ENCODE measurements around the gene GP5. TPM values are rescaled to one million over a fixed set of nuclear protein-coding genes. Genes with fewer than 3 reads are reported as not detected.

Gene GP5
- 0.10 TPM for total RNA-seq

- ATAC-seq (no peak), DNase-seq (ENCODE audit: low spot score) (no peak)
Observed at GRCh38 chr3:194399166-194399565, at the start of gene GP5. TSS of gene GP5 (minus strand) at chr3:194399266. CDS start at chr3:194398282, 984 bp downstream.

DNA sequence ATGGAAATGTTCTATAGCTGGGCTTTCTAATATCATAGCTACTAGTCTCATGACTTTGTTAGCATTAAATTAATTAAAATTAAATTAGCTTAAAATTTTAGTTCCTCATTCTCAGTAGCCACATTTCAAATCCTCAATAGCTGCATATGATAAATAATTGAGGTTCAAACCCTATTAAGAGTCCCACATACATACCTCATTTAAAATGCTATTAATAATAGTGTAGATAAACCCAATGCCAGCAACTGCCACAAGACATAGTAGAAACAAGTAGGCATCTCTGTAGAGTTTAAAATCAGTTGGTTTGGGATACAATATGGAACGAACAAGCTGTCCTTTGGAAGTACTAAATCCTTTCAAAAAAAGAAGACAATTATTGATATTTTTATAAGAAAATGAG lies 48.6 kb upstream of the GP5 start:
- DNase-seq (ENCODE audit: low spot score), result no peak
- no peak for ATAC-seq

GRCh38 chr3:194447161-194447560 lies 48.1 kb upstream of the GP5 start:
- ATAC-seq (peak; percentile 51), DNase-seq (ENCODE audit: low spot score) (no peak)

GRCh38 chr3:194446754-194447153 lies 47.7 kb upstream of the GP5 start:
- ATAC-seq, result peak; percentile 86
- DNase-seq (ENCODE audit: low spot score), result no peak

- peak; percentile 19 for ATAC-seq
- DNase-seq (ENCODE audit: low spot score), result no peak
Observed at GRCh38 chr3:194446172-194446571, 47.1 kb upstream of the GP5 start.

GRCh38 chr3:194443901-194444300 lies 44.8 kb upstream of the GP5 start:
- DNase-seq (ENCODE audit: low spot score) (no peak), ATAC-seq (no peak)

GRCh38 chr3:194440756-194441155 lies 41.7 kb upstream of the GP5 start:
- ATAC-seq (no peak), DNase-seq (ENCODE audit: low spot score) (no peak)

DNA sequence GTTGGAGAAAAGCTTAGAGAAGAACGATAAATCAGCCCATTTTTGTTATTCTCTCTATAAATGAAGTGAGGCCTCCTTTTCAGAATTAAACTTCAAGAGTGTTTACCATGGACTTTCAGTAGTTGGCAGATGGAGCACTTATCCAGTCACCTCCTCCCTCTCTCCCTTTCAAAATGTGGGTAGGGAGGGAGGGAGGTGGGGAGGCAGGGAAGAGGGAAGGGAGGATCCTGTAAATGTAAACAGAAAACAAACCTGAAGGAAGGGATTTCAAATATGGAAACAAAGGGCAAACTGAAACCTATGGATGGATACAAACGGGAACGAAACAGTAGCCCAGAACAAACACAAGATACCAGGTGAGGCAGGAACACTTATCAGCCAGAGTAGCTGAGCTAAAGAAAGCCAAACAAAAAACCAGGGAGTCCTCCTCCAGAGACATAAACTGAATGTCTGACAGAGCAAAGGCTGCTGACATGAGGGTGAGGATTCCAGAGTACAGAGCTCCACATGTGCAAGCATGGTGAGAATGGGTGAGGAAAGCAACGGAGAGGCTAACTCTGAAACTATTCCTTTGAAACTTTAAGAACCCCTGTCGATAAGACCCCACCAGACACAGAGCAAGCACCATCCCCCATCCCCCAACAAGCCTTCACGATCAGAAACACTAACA lies 41.0 kb upstream of the GP5 start:
- DNase-seq (ENCODE audit: low spot score), result no peak
- no peak for ATAC-seq

DNA sequence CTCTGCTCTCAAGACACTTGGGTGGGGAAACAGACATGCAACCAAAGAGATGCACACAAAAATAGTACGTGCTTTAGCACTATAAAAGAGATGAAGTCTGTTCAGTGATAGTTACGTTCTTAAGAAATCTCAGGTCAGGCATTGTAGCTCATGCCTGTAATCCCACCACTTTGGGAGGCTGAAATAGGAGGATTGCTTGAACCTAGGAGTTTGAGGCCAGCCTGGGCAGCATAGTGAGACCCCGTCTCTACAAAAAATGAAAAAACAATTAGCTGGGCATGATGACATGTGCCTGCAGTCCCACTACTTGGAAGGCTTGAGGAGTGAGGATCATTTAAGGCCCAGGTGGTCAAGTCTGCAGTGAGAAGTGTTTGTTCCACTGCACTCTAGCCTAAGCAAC lies 35.4 kb upstream of the GP5 start:
- ATAC-seq (no peak), DNase-seq (ENCODE audit: low spot score) (no peak)

GRCh38 chr3:194431554-194431953 lies 32.5 kb upstream of the GP5 start:
- ATAC-seq (peak; percentile 77), DNase-seq (ENCODE audit: low spot score) (no peak)

- DNase-seq (ENCODE audit: low spot score) (no peak), ATAC-seq (no peak)
Observed at GRCh38 chr3:194425399-194425798, 26.3 kb upstream of the GP5 start.

- ATAC-seq, result peak; percentile 59
- no peak for DNase-seq (ENCODE audit: low spot score)
Observed at GRCh38 chr3:194424953-194425352, 25.9 kb upstream of the GP5 start.

DNA sequence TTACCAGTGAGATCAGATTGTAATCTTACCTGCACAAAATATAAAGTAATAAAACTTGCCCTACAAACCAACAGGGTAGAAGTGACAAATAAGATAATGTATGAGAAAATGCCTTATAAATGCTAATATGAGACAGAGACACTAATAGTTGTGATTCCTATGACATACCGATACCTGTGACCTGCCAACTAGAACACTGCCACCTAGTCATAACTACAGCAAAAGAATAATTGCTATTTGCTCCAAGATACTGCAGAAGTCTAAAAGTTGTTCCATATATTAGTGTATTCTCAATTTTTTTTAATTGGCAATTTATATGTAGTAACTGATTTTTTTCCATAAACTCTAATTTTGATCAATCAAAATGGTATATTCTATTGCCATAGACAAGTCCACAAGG lies 25.3 kb upstream of the GP5 start:
- DNase-seq (ENCODE audit: low spot score) (no peak), ATAC-seq (peak; percentile 63)

- ATAC-seq (peak; percentile 69), DNase-seq (ENCODE audit: low spot score) (no peak)
Observed at GRCh38 chr3:194423317-194423716, 24.3 kb upstream of the GP5 start.

DNA sequence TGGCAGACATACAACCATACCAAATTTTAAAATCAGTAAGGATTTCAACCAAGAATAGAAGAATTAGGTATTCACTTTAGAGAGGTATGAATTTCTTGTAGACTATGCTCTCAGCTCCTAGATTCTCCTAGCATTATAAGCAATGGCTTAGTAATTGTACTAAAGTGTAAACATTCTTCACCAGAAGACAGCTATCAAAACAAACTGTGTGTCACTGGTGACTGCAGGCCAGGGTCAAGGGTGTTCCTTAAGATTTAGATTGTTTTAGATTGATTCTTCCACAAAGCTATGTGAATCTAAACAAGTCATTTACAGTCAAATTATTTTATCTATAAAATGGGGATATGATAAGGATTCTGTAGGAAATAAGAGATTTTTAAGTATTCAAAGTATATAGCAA lies 23.1 kb upstream of the GP5 start:
- no peak for ATAC-seq
- DNase-seq (ENCODE audit: low spot score), result no peak

DNA sequence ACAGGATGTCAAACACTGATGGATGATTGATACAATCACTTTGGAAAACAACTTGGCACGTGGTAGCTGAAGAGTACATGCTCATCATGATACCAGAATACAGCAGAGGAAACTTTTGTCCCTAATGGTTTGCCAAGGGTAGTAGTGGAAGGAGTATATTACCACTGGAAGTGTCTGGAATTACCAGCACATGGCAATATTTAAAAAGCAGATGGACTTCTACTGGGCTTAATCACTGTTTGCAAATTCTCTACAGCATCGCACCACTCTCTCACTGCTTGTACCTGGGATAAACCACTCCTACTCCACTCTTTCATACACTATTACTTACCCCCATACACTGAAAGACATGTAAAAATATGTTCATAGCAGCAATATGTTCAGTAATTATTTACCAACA lies 19.6 kb upstream of the GP5 start:
- DNase-seq (ENCODE audit: low spot score) (no peak), ATAC-seq (no peak)

DNA sequence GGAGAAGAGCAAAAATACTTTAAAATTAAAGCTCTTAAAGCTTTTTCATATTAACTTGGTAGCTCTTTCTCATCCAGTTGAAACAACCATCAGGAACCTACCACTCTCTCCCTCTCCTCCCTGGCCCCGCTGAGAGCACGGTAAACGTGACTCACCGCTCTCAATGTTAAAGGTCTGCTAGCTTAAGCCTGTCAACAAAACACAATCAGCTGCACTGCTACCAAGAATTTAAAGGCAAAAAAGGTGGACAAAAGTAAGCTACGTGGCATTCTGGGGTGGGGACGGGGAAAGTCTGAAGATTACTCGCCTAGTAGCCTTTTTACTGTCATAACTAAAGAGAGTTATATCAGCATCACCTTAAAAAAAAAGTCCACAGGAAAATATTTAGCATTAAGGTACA lies 8.4 kb upstream of the GP5 start:
- DNase-seq (ENCODE audit: low spot score), result no peak

GRCh38 chr3:194405766-194406165 lies 6.7 kb upstream of the GP5 start:
- DNase-seq (ENCODE audit: low spot score) (no peak), ATAC-seq (no peak)

More for the DNA sequence above, 8.4 kb upstream of the GP5 start:
- ATAC-seq, result no peak

GRCh38 chr3:194404365-194405140 lies 5.5 kb upstream of the GP5 start:
- no peak for DNase-seq (ENCODE audit: low spot score)
- ATAC-seq, result peak; percentile 76

DNA sequence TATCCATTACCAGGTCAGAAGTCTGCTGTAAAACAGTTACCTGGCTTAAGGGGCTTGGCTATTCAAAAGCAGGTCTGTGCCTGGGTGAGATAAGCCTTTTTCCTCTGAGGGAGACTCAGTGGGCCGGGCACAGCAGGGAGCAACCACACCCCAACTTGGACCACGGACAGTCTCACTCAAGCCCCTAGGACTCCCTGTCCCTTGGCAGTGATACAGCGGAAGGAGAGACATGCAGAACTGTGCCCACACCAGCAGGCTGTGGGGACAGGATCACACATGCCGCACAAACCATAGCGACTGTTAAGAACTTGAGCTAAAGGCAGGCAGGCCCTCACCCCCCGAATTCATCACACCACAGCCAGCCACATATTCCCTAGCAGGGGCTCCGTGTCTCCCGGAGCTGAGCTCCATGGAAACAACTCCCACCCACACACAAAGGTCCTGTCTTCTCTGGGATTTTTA lies 2.8 kb upstream of the GP5 start:
- DNase-seq (ENCODE audit: low spot score) (no peak), ATAC-seq (no peak)

DNA sequence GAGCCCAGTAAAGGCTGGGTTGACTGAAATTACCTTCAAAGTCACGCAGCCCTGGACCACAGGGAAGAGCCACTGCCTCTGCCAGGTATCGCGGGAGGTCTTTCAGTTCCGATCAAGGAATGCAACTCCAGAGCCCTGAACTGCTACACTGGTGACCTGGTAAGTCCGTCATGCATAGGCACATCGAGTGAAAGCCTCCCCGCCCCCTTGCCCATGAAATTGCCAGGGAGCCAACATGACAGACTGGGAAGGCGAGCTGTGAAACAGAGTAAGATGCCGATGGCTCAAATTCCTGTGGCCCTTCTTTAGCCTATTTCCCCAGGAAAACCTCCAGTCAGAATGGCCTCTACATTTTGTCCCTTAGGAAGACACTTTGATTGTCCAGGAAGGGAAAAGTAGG lies 2.3 kb upstream of the GP5 start:
- no peak for DNase-seq (ENCODE audit: low spot score)
- no peak for ATAC-seq

DNA sequence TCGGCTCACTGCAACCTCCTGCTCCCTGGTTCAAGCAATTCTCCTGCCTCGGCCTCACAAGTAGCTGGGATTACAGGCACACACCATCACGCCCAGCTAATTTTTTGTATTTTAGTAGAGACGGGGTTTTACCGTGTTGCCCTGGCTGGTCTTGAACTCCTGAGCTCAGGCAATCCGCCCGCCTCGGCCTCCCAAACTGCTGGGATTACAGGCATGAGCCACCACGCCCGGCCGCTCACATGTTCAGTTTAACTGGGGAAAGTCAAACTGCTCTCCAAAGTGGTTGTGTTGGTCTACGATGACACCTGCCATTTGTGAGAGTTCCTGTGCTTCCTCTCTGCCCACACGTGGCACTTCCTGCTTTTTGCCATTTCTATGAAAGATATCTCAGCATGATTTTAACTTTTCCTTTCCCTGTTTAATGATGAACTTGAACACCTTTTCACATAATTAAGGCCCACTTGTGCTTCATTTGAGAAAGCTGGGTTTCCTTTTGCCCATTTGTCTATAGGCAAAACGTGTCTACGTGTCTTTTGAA lies 877 bp upstream of the GP5 start:
- ATAC-seq (no peak), DNase-seq (ENCODE audit: low spot score) (no peak)
